Measurements from ENCODE around the gene STAP1.

- no peak for TF ChIP-seq POLR2AphosphoS5 (IDR thresholded peaks at IDR 0.05; ENCODE audit: low read depth, low read length)
- TF ChIP-seq SIN3A (IDR thresholded peaks at IDR 0.05; ENCODE audit: borderline replicate concordance, insufficient read depth, low read length) = no peak
- no peak for TF ChIP-seq TAF1 (IDR thresholded peaks at IDR 0.05; ENCODE audit: borderline replicate concordance, insufficient read depth, low read length)
Measured at GRCh38 chr4:67603310-67604028, 44.9 kb downstream of the STAP1 start.

Measured in PFSK-1 (cell line).